GM19395 (cell line): ENCODE data around the gene ZNF835.

Experiments used
- ATAC-seq: cut with Tn5 transposase; IDR thresholded peaks from one replicate; pipeline ENCODE4 v1.9.1; 2021; ENCODE audit warnings: mild to moderate bottlenecking, moderate library complexity; ENCODE audit not compliant: unreplicated experiment

The ZNF835 gene

GRCh38 chr19:56663931-56664500, 7.5 kb downstream of the ZNF835 start:
- ATAC-seq = no peak

GRCh38 chr19:56661248-56661647, 10.3 kb downstream of the ZNF835 start:
- no peak for ATAC-seq

DNA sequence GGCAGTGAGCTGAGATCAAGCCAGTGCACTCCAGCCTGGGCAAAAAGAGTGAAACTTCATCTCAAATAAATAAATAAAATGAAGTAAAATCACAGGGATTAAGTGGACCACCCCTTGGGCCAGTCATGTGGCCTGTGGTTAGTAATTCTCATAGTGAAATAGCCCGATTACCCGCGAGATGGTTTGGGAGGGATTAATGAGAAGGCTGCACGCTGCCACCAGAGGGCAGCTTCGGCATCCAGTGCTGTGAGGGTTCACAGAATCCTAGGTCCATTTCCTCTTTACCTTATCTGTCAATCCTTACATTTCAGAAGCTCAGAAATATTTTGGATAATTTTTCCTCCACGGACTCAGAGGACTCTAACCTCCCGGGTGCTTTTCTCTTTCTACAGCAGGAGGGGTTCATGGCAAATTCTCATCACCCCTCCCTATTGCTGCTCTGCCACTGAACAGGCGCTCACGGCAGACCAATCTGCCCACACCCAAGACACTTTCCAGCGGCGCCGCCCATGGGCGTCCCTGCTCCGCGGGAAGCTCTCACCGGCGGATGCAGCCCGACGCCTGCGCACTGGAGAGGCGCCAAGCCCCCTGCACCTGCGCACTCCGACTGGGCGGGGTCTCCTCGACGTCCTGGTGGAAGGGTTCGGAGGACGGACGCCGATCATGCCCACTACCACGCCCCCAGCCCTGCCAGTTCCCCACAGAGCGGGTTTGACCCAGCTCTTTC, 11.0 kb downstream of the ZNF835 start:
- ATAC-seq = no peak

- ATAC-seq = no peak
Measured at GRCh38 chr19:56654151-56654550, 17.4 kb downstream of the ZNF835 start.

GRCh38 chr19:56643460-56643955, 28.0 kb downstream of the ZNF835 start:
- ATAC-seq = no peak

DNA sequence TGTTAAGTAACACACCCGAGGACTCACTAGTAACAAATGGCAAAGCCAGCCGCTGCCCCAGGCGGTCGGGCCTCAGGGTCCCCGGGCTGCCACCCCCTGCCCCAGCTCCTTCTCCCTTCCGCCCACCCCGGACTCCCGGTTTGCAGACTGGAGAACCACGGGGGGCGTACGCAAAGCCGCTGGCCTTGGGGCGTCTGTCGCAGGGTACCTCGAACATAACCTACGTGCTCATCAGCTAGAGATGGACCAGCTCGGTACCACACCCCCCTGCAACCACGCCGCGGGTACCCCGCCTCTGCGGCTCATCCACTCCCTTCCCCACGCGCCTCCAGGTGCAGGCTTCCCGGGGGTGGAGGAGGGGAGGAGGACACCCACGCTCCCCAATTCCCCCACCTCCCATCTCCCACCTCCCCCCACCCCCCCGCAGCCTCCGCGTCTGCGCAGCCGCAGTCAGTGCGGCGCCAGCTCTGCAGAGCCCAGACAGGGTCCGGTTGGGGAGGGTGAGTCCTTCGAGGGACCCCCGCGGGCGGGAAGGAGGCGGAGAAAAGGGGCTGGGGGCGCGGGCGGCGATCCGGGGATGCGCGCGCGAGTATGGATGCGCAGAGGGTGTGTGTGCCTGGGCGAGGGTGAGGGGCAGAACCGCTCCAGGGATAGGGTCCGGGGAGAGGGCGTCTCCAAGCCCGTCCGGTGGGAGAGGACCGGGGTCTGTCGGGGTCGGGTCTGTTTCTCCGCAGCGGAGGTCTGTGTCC, 28.7 kb downstream of the ZNF835 start, which contains the start of gene SMIM17:
Gene SMIM17, plus strand, starts transcription at position 449 of the 749 bp plus-strand sequence. CDS start 2,509 bp downstream, outside the sequence.
- ATAC-seq = no peak

- no peak for ATAC-seq
Measured at GRCh38 chr19:56639217-56639616, 32.3 kb downstream of the ZNF835 start.

DNA sequence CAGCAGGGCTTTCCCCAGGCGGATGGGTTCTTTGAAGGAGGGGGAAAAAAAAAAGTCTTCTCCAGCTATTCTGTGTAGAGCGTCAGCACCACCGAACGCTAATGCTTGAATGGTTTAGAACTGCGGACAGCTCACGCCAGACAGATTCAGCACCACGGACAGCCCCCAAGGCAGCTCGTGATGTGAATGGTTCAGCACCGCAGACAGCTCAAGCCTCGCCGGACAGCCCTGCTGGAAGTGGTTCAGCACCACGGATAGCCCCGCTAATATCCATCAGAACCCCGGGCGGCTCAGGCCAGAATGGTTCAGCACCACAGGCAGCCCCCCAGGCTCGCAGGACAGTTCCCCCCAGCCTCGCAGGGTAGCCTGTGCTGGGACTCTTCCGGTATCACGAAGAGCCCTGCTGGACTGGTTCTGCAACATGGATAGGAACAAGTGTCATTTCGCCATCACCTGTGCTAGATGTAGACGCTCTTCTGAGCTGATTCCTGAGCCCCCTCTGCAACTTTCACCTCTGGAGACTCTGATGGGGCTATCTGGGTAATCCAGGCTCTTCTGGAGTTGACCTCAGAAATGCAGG, 33.5 kb downstream of the ZNF835 start:
- no peak for ATAC-seq

- no peak for ATAC-seq
Measured at GRCh38 chr19:56633021-56633420, 38.5 kb downstream of the ZNF835 start.

GRCh38 chr19:56625708-56626107, 45.8 kb downstream of the ZNF835 start:
- ATAC-seq = no peak

GRCh38 chr19:56623006-56623405, 48.6 kb downstream of the ZNF835 start:
- ATAC-seq = no peak

- ATAC-seq = no peak
Measured at GRCh38 chr19:56622374-56622773, 49.2 kb downstream of the ZNF835 start.

- ATAC-seq = no peak
Measured at GRCh38 chr19:56619121-56619520, 52.4 kb downstream of the ZNF835 start.

DNA sequence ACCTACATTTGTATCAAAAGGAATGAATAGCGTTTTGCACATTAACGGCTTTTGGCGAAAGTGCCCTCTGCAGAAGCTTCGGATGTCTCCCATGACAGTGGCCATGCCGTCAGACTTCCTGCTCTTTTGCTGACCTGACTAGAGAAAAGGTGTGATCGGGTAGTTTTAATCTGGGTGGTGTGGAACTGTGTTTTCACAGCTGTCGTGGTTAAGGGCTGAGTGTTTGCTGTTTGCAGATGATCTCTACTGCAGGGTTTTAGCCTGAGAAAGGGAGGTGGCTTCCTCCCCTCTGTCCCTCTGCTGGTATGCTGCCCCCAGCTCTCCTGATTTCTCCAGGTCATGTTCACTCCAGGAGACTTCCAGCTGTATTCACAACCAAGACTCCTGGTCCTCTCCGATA, 54.0 kb downstream of the ZNF835 start:
- ATAC-seq = no peak

- ATAC-seq = no peak
Measured at GRCh38 chr19:56613639-56614038, 57.9 kb downstream of the ZNF835 start.

DNA sequence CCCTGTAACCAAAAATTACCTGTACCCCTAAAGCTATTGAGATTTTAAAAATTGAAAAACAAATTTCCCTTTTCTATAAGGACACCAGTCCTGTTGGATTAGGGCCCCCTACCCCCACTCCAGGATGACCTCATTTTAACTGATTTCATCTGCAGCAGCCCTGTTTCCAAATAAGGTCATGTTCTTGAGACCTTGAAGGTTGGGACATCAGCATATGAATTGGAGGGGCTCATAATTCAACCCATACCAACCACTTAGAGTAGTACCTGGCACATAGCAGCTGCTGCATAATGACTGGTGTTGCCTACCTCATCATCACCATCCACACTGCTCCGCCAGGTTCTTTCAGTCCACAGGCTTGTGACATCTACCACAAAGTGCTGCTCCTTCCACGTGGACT, 58.8 kb downstream of the ZNF835 start:
- ATAC-seq = no peak
